ENCODE data around the gene MAPK1. TPM values are rescaled to one million over a fixed set of nuclear protein-coding genes. Genes with fewer than 3 reads are reported as not detected.
"Not testable (repeated sequence)": the region's sequence is repeated elsewhere in the genome, so short reads cannot be mapped to it uniquely, and the experiment has no call there.

The MAPK1 gene
- total RNA-seq, 1 experiment from 2014 or later = 49.9 TPM

DNA sequence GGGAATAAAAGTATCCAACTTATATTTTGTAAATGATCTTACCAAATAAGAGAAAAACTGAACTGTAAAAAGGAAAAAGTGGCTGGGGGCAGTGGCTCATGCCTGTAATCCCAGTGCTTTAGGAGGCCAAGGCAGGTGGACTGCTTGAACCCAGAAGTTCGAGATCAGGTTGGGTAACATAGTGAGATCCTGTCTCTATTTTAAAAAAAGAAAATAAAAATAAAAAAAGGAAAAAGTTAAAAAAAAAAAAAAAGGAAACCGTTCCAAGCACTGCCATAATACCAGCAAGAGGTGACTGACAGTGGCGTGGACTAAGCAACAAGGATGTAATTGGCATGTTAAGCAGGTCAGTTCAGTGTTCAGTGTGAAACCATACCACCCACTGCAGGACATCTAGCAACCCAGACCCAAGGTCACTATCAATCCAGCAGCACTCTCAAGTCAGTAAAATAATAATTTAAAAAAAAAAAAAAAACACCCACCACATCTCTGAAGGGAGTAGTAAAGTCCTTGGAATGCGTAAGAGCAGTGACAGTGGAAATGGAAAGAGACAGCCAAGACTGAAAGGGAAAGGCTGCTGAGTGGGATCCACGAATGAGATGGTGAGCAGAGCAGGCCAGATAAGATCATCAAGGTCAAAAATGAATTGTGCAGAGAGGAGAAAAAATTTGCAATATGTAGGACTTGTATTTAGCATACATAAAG is 43.6 kb downstream of the MAPK1 start:
- peak; percentile 32 for DNase-seq (ENCODE audit: low read depth)

DNA sequence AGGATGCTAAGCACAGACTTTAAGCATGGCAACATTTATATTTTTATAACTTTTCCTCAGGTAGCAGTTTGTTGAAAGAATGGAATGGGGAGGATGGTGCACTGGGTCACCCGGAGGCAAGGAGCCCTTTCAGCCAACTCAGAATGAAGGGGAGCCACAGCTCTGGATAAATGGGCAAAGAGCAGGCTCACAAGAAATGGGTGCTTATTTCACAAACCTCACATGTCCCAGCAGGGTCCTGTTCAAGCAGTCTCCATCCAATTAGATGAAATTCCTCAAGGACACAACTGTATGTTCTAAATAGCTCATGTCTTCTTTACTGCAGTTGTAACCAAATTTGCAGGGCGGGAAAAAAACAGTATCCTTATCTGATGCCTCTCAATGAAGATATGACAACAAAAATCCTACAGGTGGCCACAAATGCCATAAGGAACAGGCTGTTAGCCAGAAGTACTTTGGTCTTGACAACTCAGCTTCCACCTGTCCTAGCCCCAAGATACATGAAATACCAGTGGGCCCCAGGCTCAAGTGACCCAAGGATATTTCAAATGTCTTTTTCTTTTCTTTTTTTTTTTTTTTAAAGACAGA is 48.2 kb downstream of the MAPK1 start:
- no peak for DNase-seq (ENCODE audit: low read depth)

DNA sequence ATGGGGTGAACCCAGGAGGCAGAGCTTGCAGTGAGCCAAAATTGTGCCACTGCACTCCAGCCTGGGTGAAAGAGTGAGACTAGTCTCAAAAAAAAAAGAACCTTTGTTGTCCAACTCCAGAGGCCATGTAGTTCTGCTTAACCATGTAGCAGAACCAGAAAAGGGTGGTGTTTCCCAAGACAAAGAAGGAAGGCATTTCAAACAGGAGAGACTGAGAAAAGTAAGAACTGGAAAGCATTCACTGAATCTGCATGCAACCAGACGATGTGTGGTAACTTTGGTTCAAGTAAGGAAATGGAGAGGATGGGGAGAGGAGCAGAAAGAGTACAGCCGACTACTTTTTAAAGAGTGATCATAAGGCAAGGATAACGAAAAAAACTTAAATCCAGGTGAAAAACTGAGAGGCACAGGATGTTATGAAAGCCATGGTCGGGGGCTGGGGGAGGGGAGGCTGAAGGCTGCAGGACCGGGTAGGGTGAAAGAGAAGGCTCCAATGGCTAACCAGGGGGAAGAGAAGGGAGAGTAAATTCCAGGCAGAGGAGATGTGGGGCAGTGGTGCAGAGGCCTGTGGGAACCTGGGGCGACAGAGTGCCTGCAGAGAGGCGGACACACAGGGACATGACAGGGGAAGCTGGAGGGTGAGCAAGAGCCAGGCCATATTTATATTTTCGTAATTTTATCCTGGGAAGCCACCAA is 48.8 kb downstream of the MAPK1 start:
- DNase-seq (ENCODE audit: low read depth) = no peak

DNA sequence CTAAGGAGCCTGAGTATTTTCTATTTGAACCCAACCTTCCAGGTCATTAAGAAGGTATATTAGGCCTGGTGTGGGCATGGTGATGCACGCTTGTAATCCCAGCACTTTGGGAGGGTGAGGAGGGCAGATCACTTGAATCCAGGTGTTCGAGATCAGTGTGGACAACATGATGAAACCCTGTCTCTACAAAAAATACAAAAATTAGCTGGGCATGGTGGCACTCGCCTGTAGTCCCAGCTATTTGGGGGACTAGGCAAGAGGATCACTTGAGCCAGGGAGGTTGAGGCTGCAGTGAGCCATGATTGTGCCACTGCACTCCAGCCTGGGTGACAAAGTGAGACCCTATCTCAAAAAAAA is 50.0 kb downstream of the MAPK1 start:
- not testable (repeated sequence) for DNase-seq (ENCODE audit: low read depth)

- peak; percentile 94 for DNase-seq (ENCODE audit: low read depth)
Measured at GRCh38 chr22:21816787-21817496, 50.5 kb downstream of the MAPK1 start.

- DNase-seq (ENCODE audit: low read depth) = no peak
Measured at GRCh38 chr22:21816472-21816786, 51.0 kb downstream of the MAPK1 start.

DNA sequence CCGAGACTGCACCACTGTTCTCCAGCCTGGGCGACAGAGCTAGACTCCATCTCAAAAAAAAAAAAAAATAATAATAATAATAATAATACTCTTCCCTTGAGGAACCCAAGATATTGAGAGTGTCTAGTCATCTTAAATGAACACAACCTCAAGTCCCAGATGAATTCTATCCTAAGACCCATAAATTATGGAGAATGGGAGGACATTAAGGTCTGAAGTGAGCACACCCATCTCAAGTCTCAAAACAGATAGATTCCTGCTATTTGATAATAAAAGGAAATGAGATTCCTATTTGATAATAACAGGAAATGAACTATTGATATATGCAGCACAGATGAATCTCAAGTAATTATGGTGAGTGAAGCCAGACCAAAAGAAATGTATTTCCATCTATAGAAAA is 51.5 kb downstream of the MAPK1 start:
- DNase-seq (ENCODE audit: low read depth) = no peak

DNA sequence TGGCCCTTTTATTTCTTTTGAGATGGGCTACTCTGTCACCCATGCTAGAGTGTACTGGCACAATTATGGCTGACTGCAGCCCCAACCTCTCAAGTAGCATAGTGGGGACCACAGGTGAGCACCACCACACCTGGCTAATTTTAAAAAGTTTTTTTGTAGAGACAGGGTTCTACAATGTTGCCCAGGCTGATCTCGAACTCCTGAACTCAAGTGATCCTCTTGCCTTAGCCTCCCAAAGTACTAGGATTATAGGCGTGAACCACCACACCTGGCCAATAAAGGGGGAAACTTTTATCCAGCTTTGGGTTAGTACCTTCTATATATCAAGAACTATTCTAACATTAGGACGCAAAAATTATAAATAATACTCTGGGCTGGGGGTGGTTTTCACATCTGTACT is 52.1 kb downstream of the MAPK1 start:
- no peak for DNase-seq (ENCODE audit: low read depth)

GRCh38 chr22:21811982-21812381 is 55.5 kb downstream of the MAPK1 start:
- no peak for DNase-seq (ENCODE audit: low read depth)

DNA sequence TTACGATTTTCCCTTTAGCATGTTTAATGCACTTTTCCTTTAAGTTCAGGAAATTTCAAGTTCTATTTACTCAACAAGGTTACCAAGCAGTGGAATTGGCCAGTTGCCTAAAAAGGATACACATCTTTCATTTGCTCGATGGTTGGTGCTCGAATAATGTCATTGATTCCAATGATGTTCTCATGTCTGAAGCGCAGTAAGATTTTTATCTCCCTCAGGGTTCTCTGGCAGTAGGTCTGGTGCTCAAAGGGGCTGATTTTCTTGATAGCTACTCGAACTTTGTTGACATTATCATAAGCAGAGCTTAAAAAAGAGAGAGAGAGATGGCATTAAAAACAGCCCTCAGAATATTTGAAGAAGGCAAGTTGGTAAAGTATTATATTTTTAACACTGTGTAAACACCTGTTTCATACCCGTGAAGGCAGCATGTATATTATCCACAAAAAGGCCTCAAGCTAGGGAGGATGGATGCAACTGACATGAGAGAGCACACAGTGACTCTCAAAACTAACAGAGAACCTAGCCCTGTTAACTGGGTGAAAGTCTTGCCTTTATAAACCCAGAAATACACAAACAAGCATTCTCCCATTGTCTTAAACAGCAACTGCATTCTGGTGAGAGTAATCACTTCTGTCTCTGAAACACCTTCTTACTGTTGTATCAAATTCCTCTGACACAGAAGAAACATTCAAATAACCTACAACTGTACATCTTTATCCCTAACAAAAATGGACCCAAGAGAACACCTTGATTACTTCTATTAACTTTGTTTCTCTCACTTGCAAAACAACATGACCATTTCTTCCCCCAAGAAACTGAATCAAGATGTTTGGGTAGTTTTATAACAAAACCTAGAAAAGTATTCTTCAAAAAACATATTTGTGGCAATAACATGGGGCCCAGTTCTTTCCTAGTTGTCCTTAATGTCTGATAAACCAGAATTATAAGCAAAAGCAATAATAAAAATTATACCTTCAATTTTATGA is 59.6 kb downstream of the MAPK1 start:
- DNase-seq (ENCODE audit: low read depth) = no peak

DNA sequence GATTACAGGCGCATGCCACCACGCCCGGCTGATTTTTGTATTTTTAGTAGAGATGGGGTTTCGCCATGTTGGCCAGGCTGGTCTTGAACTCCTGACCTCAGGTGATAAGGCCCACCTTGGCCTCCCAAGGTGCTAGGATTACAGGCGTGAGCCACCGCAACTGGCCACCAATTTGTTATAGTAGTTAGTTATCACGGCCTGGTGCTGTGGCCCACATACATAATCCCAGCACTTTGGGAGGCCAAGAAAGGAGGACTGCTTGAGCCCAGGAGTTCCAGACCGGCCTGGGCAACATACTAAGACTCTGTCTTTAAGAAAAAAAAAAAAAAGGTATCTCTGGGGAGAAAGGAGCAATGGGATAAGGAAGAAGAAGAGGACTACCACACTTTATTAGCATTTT is 62.1 kb downstream of the MAPK1 start:
- not testable (repeated sequence) for DNase-seq (ENCODE audit: low read depth)

GRCh38 chr22:21803811-21804249 is 63.6 kb downstream of the MAPK1 start:
- DNase-seq (ENCODE audit: low read depth) = no peak

GRCh38 chr22:21802673-21803072 is 64.8 kb downstream of the MAPK1 start:
- no peak for DNase-seq (ENCODE audit: low read depth)

- peak; percentile 6 for DNase-seq (ENCODE audit: low read depth)
Measured at GRCh38 chr22:21802056-21802455, 65.4 kb downstream of the MAPK1 start.

DNA sequence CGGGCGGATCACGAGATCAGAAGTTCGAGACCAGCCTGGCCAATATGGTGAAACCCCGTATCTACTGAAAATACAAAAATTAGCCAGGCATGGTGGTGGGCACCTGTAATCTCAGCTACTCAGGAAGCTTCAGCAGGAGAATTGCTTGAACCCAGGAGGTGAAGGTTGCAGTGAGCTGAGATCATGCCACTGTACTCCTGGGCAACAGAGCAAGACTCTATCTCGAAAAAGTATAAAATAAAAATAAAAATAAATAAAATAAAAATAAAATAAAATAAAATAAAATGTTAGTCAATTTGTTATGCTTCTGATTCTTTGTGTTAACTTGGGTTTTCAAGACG is 66.2 kb downstream of the MAPK1 start:
- DNase-seq (ENCODE audit: low read depth) = not testable (repeated sequence)

GRCh38 chr22:21800552-21801303 is 66.7 kb downstream of the MAPK1 start:
- DNase-seq (ENCODE audit: low read depth) = no peak

- no peak for DNase-seq (ENCODE audit: low read depth)
Measured at GRCh38 chr22:21797444-21798221, 69.8 kb downstream of the MAPK1 start.

DNA sequence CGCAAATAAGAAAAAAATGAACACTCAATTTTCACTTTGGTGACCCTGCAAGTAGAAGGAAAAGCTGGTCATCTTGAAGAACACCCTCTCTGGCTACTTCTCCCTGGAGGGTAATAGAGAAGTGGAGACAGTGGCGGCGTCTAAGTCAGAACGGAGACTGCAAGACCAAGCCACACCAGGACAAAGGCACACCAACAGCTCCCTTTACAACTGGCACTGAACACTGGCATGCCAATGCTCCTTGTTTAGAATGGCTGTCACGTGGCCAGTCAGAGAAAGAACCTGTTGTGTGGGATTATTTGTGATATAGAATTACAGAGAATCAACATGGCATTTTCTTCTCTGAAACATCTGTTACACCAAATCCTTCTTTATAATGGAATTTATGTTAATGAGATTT is 70.6 kb downstream of the MAPK1 start:
- no peak for DNase-seq (ENCODE audit: low read depth)

DNA sequence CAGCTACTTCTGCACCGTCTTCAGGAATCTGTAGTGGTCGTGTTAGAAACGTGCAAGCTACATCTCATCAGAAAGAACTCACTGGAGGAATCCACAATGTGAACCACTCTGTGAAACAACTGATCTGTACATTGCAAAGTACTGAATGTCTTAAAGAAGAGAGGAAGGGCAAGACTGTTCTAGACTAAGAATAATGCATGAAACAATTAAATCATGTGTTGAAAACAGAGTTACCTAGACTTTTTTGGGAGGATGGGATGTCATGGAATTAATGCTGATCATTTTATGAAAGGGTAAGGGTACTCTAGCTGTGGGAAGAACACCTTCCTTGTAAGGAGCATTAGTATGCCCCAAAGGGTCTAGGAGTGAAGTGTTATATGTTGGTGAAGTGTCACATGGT is 71.2 kb downstream of the MAPK1 start:
- no peak for DNase-seq (ENCODE audit: low read depth)

DNA sequence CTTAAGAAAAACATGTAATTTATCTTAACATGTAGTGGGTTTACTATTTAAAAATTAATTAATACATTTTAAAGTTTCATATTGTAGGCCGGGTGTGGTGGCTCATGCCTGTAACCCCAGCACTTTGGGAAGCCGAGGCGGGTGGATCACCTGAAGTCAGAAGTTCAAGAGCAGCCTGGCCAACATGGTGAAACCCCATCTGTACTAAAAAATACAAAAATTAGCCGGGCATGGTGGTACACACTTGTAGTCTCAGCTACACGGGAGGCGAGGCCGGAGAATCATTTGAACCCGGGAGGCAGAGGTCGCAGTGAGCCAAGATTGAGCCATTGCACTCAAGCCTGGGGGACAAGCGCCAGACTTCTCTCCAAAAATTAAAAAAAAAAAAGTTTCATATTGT is 73.7 kb downstream of the MAPK1 start:
- not testable (repeated sequence) for DNase-seq (ENCODE audit: low read depth)
